GM12874 (cell line): ENCODE measurements around the gene BBS10.

Experiments
- CTCF ChIP-seq: IDR thresholded peaks from 2 replicates; pipeline ENCODE4 v1.5.1; 2011; ENCODE audit warnings: low read depth, mild to moderate bottlenecking, control low read depth, low read length, moderate library complexity; ENCODE audit not compliant: insufficient read depth

Gene BBS10

GRCh38 chr12:76375470-76375869 is 27.3 kb upstream of the BBS10 start:
- TF ChIP-seq CTCF = no peak

GRCh38 chr12:76374386-76375020 is 26.3 kb upstream of the BBS10 start:
- no peak for TF ChIP-seq CTCF

GRCh38 chr12:76368230-76368629 is 20.0 kb upstream of the BBS10 start:
- no peak for TF ChIP-seq CTCF

GRCh38 chr12:76366163-76366562 is 17.9 kb upstream of the BBS10 start:
- TF ChIP-seq CTCF = no peak

GRCh38 chr12:76360316-76360715 is 12.1 kb upstream of the BBS10 start:
- TF ChIP-seq CTCF = no peak

GRCh38 chr12:76356071-76356470 is 7.9 kb upstream of the BBS10 start:
- no peak for TF ChIP-seq CTCF

GRCh38 chr12:76346798-76347420 is 1.3 kb downstream of the BBS10 start:
- 0 out of 2 replicates have a peak, but pooled peaks have one; percentile 10 for TF ChIP-seq CTCF

- no peak for TF ChIP-seq CTCF
Observed at GRCh38 chr12:76346236-76346635, 2.0 kb downstream of the BBS10 start.
